Endothelial cell (in vitro differentiated cells): ENCODE data around the gene SGSM1. TPM values are rescaled to one million over a fixed set of nuclear protein-coding genes. Genes with fewer than 3 reads are reported as not detected.

ENCODE experiments used
- DNase-seq: peaks from one replicate; pipeline ENCODE4 v3.0.0; 2021; ENCODE audit warnings: low spot score
- H3K27ac Mint-ChIP-seq: one replicate; pipeline ENCODE4 v1.8.0; 2021; ENCODE audit warnings: mixed read lengths, inconsistent platforms; ENCODE audit not compliant: unreplicated experiment
- H3K27me3 Mint-ChIP-seq: one replicate; pipeline ENCODE4 v1.8.0; 2021; ENCODE audit warnings: mild to moderate bottlenecking, moderate library complexity, mixed read lengths, inconsistent platforms; ENCODE audit not compliant: unreplicated experiment
- H3K36me3 Mint-ChIP-seq: one replicate; pipeline ENCODE4 v1.8.0; 2021; ENCODE audit warnings: mild to moderate bottlenecking, low read depth, mixed read lengths, inconsistent platforms; ENCODE audit not compliant: unreplicated experiment
- H3K4me1 Mint-ChIP-seq: one replicate; pipeline ENCODE4 v1.8.0; 2021; ENCODE audit warnings: mild to moderate bottlenecking, mixed read lengths, inconsistent platforms; ENCODE audit not compliant: unreplicated experiment
- H3K4me3 Mint-ChIP-seq: one replicate; pipeline ENCODE4 v1.8.0; 2021; ENCODE audit warnings: mild to moderate bottlenecking, mixed read lengths, inconsistent platforms; ENCODE audit not compliant: unreplicated experiment
- H3K9me3 Mint-ChIP-seq: one replicate; pipeline ENCODE4 v1.8.0; 2021; ENCODE audit warnings: mixed read lengths, inconsistent platforms; ENCODE audit not compliant: unreplicated experiment
- CTCF ChIP-seq: fragments of 200-600 bp; sonication (generic); IDR thresholded peaks from one replicate; pipeline ENCODE4 v1.5.0; 2021; ENCODE audit warnings: antibody characterized with exemption; ENCODE audit not compliant: unreplicated experiment
- long read RNA-seq: library from polyadenylated mRNA; unstranded; transcript quantifications from one replicate; pipeline ENCODE4 v2.0.0, GENCODE V29; 2020; ENCODE audit not compliant: unreplicated experiment
- total RNA-seq: library from RNA; stranded (reverse); fragmentation: NEBNext Ultra II Directional; extraction: Animal tissue kit (Norgen Biotek cat#: 25700); gene quantifications from one replicate; pipeline ENCODE4 v1.2.1, GENCODE V29; 2021; ENCODE audit not compliant: unreplicated experiment

The SGSM1 gene
- 2.4 TPM for total RNA-seq
- long read RNA-seq, partial matches to known transcripts = 0 of 1 reads
- long read RNA-seq, other reads (novel, unspliced or antisense) = 1 of 1 reads

- Mint-ChIP-seq H3K36me3 (no peaks in the 10 kb centered on the region), H3K4me1 (peaks cover 17% of the 10 kb centered on the region), H3K4me3 (peak within 1 kb of the TSS; percentile 82), H3K9me3 (no peaks in the 10 kb centered on the region), H3K27ac (no peak within 1 kb of the TSS), H3K27me3 (peaks cover 9% of the 10 kb centered on the region)
- TF ChIP-seq CTCF = no peak
- DNase-seq = peak; percentile 88
These were observed at the start of gene SGSM1 for GRCh38 chr22:24805790-24806662. SGSM1 (plus strand) TSS chr22:24806211; CDS start chr22:24806326, 115 bp downstream.

- H3K36me3 Mint-ChIP-seq = no peaks in the 10 kb centered on the region
- TF ChIP-seq CTCF = peak; percentile 92
- H3K4me1 Mint-ChIP-seq = no peaks in the 10 kb centered on the region
- no peak overlapping the region for H3K4me3 Mint-ChIP-seq
- no peak overlapping the region for H3K27ac Mint-ChIP-seq
- no peaks in the 10 kb centered on the region for H3K27me3 Mint-ChIP-seq
- no peaks in the 10 kb centered on the region for H3K9me3 Mint-ChIP-seq
- peak; percentile 63 for DNase-seq
These were observed 47.7 kb upstream of the SGSM1 start for GRCh38 chr22:24758164-24758799.

- Mint-ChIP-seq H3K27me3 (no peaks in the 10 kb centered on the region), H3K36me3 (no peaks in the 10 kb centered on the region), H3K27ac (no peak overlapping the region), H3K4me3 (no peak overlapping the region), H3K4me1 (peaks cover 4% of the 10 kb centered on the region), H3K9me3 (no peaks in the 10 kb centered on the region)
- TF ChIP-seq CTCF = no peak
- no peak for DNase-seq
These were observed 46.2 kb upstream of the SGSM1 start for GRCh38 chr22:24759765-24760164.

GRCh38 chr22:24760708-24761306, 45.2 kb upstream of the SGSM1 start:
- H3K9me3 Mint-ChIP-seq = no peaks in the 10 kb centered on the region
- TF ChIP-seq CTCF = no peak
- H3K27me3 Mint-ChIP-seq = no peaks in the 10 kb centered on the region
- H3K4me3 Mint-ChIP-seq = no peak overlapping the region
- no peak for DNase-seq
- no peaks in the 10 kb centered on the region for H3K36me3 Mint-ChIP-seq
- H3K27ac Mint-ChIP-seq = no peak overlapping the region
- peaks cover 4% of the 10 kb centered on the region for H3K4me1 Mint-ChIP-seq
